ENCODE results near the gene NEU3. TPM values are rescaled to one million over a fixed set of nuclear protein-coding genes. Genes with fewer than 3 reads are reported as not detected.

NEU3 gene
- total RNA-seq, 2 experiments from 2014 or later: 44.8 to 56.3 TPM

DNA sequence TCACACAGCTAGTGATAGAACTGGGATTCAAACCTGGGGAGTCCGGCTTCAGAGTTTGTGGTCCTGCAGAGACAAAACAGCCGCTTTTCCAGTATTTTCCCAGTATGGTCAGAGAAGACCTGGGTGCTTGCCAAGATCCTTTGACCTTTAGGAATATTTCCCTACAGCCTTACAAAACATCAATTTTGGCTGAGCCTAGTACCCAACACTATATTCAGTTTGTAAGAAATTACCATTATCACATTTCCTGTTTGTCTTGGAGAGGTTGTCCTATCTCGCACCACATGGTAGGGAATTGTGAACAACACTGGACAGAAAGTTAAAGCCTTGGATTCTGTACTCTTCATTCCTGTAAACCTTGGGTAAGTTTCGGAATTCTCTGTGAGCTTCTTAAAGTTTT, 10.7 kb upstream of the NEU3 start:
- intact Hi-C loops (cut with micrococcal nuclease; ENCODE audit: unreplicated experiment): no loop called here
- peaks cover 77% of the 10 kb centered on the region for H3K36me3 ChIP-seq (ENCODE audit: insufficient read depth, low read length)
- ChIA-PET CTCF (ENCODE audit: unreplicated experiment) (no interaction called here), POLR2A (no interaction called here)
- DNase-seq (ENCODE audit: low spot score): no peak
- H3K4me3 ChIP-seq (ENCODE audit: low read depth, low read length, poor library complexity, severe bottlenecking): no peak overlapping the region
- no TSS peak for BruUV-seq (replicated peaks)
- H4K20me1 ChIP-seq (ENCODE audit: insufficient read depth, low read length): no peaks in the 10 kb centered on the region
- H3K4me1 ChIP-seq (ENCODE audit: insufficient read depth, low read length, poor library complexity, severe bottlenecking): no peaks in the 10 kb centered on the region
- no peak overlapping the region for H3K4me2 ChIP-seq (ENCODE audit: low read length)
- TF ChIP-seq, protein P1, sequence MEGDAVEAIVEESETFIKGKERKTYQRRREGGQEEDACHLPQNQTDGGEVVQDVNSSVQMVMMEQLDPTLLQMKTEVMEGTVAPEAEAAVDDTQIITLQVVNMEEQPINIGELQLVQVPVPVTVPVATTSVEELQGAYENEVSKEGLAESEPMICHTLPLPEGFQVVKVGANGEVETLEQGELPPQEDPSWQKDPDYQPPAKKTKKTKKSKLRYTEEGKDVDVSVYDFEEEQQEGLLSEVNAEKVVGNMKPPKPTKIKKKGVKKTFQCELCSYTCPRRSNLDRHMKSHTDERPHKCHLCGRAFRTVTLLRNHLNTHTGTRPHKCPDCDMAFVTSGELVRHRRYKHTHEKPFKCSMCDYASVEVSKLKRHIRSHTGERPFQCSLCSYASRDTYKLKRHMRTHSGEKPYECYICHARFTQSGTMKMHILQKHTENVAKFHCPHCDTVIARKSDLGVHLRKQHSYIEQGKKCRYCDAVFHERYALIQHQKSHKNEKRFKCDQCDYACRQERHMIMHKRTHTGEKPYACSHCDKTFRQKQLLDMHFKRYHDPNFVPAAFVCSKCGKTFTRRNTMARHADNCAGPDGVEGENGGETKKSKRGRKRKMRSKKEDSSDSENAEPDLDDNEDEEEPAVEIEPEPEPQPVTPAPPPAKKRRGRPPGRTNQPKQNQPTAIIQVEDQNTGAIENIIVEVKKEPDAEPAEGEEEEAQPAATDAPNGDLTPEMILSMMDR (conservative IDR thresholded peaks at IDR 0.05; ENCODE audit: low read length): no peak
- no peak for TF ChIP-seq EZH2phosphoT487 (IDR thresholded peaks at IDR 0.05; ENCODE audit: borderline replicate concordance, low read depth, low read length)
- H2AFZ ChIP-seq (ENCODE audit: low read length): no peak overlapping the region
- no peaks in the 10 kb centered on the region for H3K79me2 ChIP-seq (ENCODE audit: insufficient read depth, low read depth, low read length)
- no peak overlapping the region for H3K27ac ChIP-seq (ENCODE audit: low read depth, low read length, poor library complexity, severe bottlenecking)
- H3K9me2 ChIP-seq (ENCODE audit: insufficient read depth, low read length): no peaks in the 10 kb centered on the region
- no peaks in the 10 kb centered on the region for H3K9me3 ChIP-seq (ENCODE audit: low read length)

GRCh38 chr11:74980634-74981033, 8.1 kb upstream of the NEU3 start:
- DNase-seq (ENCODE audit: low spot score): no peak
- Histone ChIP-seq H3K4me2 (ENCODE audit: low read length) (no peak overlapping the region), H3K9me2 (ENCODE audit: insufficient read depth, low read length) (no peaks in the 10 kb centered on the region), H3K9me3 (ENCODE audit: low read length) (no peaks in the 10 kb centered on the region), H3K36me3 (ENCODE audit: insufficient read depth, low read length) (peaks cover 52% of the 10 kb centered on the region), H3K27ac (ENCODE audit: low read depth, low read length, poor library complexity, severe bottlenecking) (no peak overlapping the region), H2AFZ (ENCODE audit: low read length) (no peak overlapping the region), H3K79me2 (ENCODE audit: insufficient read depth, low read depth, low read length) (no peaks in the 10 kb centered on the region), H3K4me1 (ENCODE audit: insufficient read depth, low read length, poor library complexity, severe bottlenecking) (no peaks in the 10 kb centered on the region), H4K20me1 (ENCODE audit: insufficient read depth, low read length) (no peaks in the 10 kb centered on the region), H3K4me3 (ENCODE audit: low read depth, low read length, poor library complexity, severe bottlenecking) (no peak overlapping the region)
- BruUV-seq (replicated peaks): no TSS peak
- POLR2A ChIA-PET: no interaction called here
- TF ChIP-seq EZH2phosphoT487 (IDR thresholded peaks at IDR 0.05; ENCODE audit: borderline replicate concordance, low read depth, low read length): no peak
- TF ChIP-seq, protein P1 (conservative IDR thresholded peaks at IDR 0.05; ENCODE audit: low read length): no peak
- CTCF ChIA-PET (ENCODE audit: unreplicated experiment): no interaction called here
- intact Hi-C loops (cut with micrococcal nuclease; ENCODE audit: unreplicated experiment): loop anchor here (10.0 kb wide), 1 partner anchor 894 kb away; no protein-coding TSS in a partner anchor

DNA sequence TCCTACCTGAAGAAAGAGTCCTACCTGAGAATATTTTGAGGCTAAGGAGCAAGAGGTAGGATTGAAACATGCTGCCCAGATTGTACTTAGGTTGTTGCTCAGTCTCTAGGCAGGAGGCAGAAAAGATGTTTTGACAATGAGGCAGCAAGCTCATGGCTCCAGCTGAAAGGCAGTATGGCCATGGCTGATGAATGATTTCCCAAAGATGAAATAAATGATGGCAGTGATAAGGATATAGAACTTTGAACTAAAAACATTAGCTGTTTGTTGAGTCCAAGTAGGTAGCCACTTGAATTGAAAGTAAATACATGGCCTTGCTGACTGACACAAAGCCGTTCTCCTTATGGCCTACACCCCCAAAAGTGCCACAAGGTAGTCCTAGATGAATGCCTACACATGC, 6.8 kb upstream of the NEU3 start:
- intact Hi-C loops (cut with micrococcal nuclease; ENCODE audit: unreplicated experiment): loop anchor here (10.0 kb wide), 1 partner anchor 893 kb away; no protein-coding TSS in a partner anchor
- BruUV-seq (replicated peaks): no TSS peak
- Histone ChIP-seq H2AFZ (ENCODE audit: low read length) (no peak overlapping the region), H3K9me3 (ENCODE audit: low read length) (no peaks in the 10 kb centered on the region), H3K4me3 (ENCODE audit: low read depth, low read length, poor library complexity, severe bottlenecking) (no peak overlapping the region), H4K20me1 (ENCODE audit: insufficient read depth, low read length) (no peaks in the 10 kb centered on the region), H3K4me2 (ENCODE audit: low read length) (no peak overlapping the region), H3K4me1 (ENCODE audit: insufficient read depth, low read length, poor library complexity, severe bottlenecking) (no peaks in the 10 kb centered on the region), H3K79me2 (ENCODE audit: insufficient read depth, low read depth, low read length) (no peaks in the 10 kb centered on the region), H3K36me3 (ENCODE audit: insufficient read depth, low read length) (peaks cover 41% of the 10 kb centered on the region), H3K9me2 (ENCODE audit: insufficient read depth, low read length) (no peaks in the 10 kb centered on the region), H3K27ac (ENCODE audit: low read depth, low read length, poor library complexity, severe bottlenecking) (no peak overlapping the region)
- TF ChIP-seq EZH2phosphoT487 (IDR thresholded peaks at IDR 0.05; ENCODE audit: borderline replicate concordance, low read depth, low read length): no peak
- TF ChIP-seq, protein P1 (conservative IDR thresholded peaks at IDR 0.05; ENCODE audit: low read length): no peak
- POLR2A ChIA-PET: interaction anchor here (1.3 kb wide), 1 partner anchor 21 kb away, joined by 4 read pairs; no protein-coding TSS in a partner anchor
- DNase-seq (ENCODE audit: low spot score): no peak
- CTCF ChIA-PET (ENCODE audit: unreplicated experiment): no interaction called here

All from OCI-LY7 (cell line).